AG04449 (cell line): Measurements from ENCODE around the gene ENC1.
A peak's percentile ranks its signal among the peaks of the same experiment; 100 is the strongest.

Source experiments
- CTCF ChIA-PET: fragments of 350-600 bp; formaldehyde crosslinking; extraction: SDS; loops from one replicate; lab custom pipeline; 2021; ENCODE audit warnings: antibody characterized with exemption; lab: Yijun Ruan, JAX
- POLR2A ChIA-PET: fragments of 400-600, 350-600 bp; formaldehyde crosslinking; extraction: SDS; loops from one replicate; lab custom pipeline; 2020; ENCODE audit warnings: antibody characterized with exemption, inconsistent platforms; lab: Yijun Ruan, JAX
- DNase-seq: peaks from one replicate; pipeline ENCODE4 v3.0.0-alpha.2; 2010; ENCODE audit warnings: low read depth, low spot score
- H3K4me3 ChIP-seq: 2 replicates; pipeline ENCODE4 v1.5.1; 2011; ENCODE audit warnings: low read depth, mild to moderate bottlenecking, control low read depth, low read length
- TF ChIP-seq, protein P1 (sequence below): IDR thresholded peaks from one replicate; pipeline ENCODE4 v1.5.1; 2011; ENCODE audit warnings: mild to moderate bottlenecking, moderate library complexity, low read length, control low read depth, inconsistent platforms; ENCODE audit not compliant: insufficient read depth; ENCODE audit errors: missing control alignments

Gene ENC1

DNA sequence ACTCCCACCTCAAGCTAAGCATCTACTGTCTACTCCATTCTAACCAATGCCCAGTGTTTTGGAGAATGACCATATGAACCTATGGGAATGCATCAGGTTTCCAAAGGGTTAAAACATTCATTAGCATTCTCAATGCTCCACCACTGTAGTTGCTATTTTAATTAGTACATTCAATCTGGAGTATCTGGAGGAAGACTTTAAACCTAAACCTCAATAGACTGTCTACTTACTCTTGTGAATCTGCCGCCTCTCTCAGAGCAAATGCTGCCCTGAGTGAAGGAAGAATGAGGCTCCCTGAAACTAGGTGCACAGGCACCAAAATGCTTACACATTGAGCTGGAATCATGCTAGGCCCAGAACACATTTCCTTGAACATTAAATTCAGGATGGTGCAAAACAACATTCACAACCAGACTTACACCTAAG, 2.0 kb downstream of the ENC1 start:
- ChIA-PET POLR2A (interaction anchor here (0.8 to 3.7 kb wide), 3 partner anchors 63 to 477 kb away, joined by 3 to 30 read pairs (median 4); no protein-coding TSS in a partner anchor), CTCF (interaction anchor here (1.0 to 10.2 kb wide), 4 partner anchors 13 to 735 kb away, joined by 3 to 143 read pairs (median 4); no protein-coding TSS in a partner anchor)
- H3K4me3 ChIP-seq, result peak overlapping the region; percentile 96
- DNase-seq, result no peak
- TF ChIP-seq, protein P1, sequence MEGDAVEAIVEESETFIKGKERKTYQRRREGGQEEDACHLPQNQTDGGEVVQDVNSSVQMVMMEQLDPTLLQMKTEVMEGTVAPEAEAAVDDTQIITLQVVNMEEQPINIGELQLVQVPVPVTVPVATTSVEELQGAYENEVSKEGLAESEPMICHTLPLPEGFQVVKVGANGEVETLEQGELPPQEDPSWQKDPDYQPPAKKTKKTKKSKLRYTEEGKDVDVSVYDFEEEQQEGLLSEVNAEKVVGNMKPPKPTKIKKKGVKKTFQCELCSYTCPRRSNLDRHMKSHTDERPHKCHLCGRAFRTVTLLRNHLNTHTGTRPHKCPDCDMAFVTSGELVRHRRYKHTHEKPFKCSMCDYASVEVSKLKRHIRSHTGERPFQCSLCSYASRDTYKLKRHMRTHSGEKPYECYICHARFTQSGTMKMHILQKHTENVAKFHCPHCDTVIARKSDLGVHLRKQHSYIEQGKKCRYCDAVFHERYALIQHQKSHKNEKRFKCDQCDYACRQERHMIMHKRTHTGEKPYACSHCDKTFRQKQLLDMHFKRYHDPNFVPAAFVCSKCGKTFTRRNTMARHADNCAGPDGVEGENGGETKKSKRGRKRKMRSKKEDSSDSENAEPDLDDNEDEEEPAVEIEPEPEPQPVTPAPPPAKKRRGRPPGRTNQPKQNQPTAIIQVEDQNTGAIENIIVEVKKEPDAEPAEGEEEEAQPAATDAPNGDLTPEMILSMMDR, result no peak

- no peak for DNase-seq
- ChIA-PET POLR2A (no interaction called here), CTCF (interaction anchor here (1.9 kb wide), 1 partner anchor 734 kb away, joined by 8 read pairs; no protein-coding TSS in a partner anchor)
- H3K4me3 ChIP-seq, result no peak overlapping the region
- TF ChIP-seq, protein P1, result no peak
Observed at GRCh38 chr5:74636552-74636951, 4.0 kb downstream of the ENC1 start.

GRCh38 chr5:74636149-74636548, 4.4 kb downstream of the ENC1 start:
- no peak for DNase-seq
- ChIA-PET CTCF (interaction anchor here (1.9 kb wide), 1 partner anchor 734 kb away, joined by 8 read pairs; no protein-coding TSS in a partner anchor), POLR2A (no interaction called here)
- H3K4me3 ChIP-seq, result no peak overlapping the region
- TF ChIP-seq, protein P1, result no peak

- no peak overlapping the region for H3K4me3 ChIP-seq
- no peak for DNase-seq
- TF ChIP-seq, protein P1, result no peak
- POLR2A ChIA-PET, result no interaction called here
- CTCF ChIA-PET, result interaction anchor here (1.2 to 1.9 kb wide), 3 partner anchors 9 to 732 kb away, joined by 3 to 8 read pairs (median 4); no protein-coding TSS in a partner anchor
Observed at GRCh38 chr5:74634611-74635286, 5.8 kb downstream of the ENC1 start.

DNA sequence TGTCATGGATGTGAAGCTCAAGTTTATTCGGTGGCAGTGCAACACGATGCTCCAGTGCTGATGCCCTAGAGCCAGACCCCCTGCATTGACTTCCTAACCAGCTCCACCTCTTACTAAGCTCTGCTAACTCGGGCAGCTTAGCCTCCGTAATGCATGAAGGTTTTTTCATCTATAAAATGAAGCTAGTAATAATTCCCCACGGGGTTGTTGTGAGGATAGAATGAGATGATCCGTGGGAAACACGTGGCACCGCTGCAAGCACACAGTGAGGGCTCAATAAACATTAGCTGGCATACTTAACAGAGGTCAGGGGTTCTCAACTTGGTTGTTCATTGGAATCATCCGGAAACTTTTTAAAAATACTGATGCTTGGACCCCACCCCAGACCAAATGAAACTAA, 6.8 kb downstream of the ENC1 start:
- POLR2A ChIA-PET, result interaction anchor here (1.0 to 1.3 kb wide), 2 partner anchors 90 to 428 kb away, joined by 3 to 9 read pairs; no protein-coding TSS in a partner anchor
- TF ChIP-seq, protein P1, result no peak
- CTCF ChIA-PET, result interaction anchor here (1.0 to 1.9 kb wide), 5 partner anchors 8 to 731 kb away, joined by 3 to 9 read pairs (median 4); no protein-coding TSS in a partner anchor

DNA sequence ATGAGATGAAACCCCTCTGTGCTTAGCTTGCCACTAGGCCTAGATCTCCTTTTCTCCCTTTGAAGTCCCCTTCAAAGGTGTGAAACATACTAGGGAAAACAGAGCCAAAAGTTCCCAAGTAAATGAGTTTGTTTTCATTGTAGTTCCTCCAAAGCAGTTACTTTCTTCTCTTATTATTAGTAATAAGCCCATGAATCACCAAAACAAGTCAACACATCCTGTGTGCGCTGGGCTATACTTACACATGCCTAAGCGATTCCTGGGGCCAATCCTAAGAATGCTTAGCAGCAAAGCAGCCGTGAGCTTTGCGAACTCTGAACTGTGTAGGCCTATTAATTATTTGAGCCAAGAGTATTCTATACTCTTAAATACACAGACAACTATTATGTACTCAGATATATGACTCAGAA, 7.6 kb downstream of the ENC1 start:
- no peak overlapping the region for H3K4me3 ChIP-seq
- CTCF ChIA-PET, result interaction anchor here (1.0 to 1.9 kb wide), 5 partner anchors 9 to 730 kb away, joined by 3 to 9 read pairs (median 4); no protein-coding TSS in a partner anchor
- no peak for DNase-seq
- TF ChIP-seq, protein P1, result no peak
- POLR2A ChIA-PET, result interaction anchor here (1.0 to 1.3 kb wide), 3 partner anchors 90 to 428 kb away, joined by 3 to 9 read pairs (median 3); no protein-coding TSS in a partner anchor

More for the DNA sequence above, 6.8 kb downstream of the ENC1 start:
- no peak for DNase-seq
- no peak overlapping the region for H3K4me3 ChIP-seq
